GM10248 (cell line): ENCODE data around the gene PLPP3.

Source experiments
- CTCF ChIA-PET: fragments of 300-600 bp; sonication (Branson Sonifier 250); formaldehyde crosslinking; extraction: SDS; loops from one replicate; lab custom pipeline; 2021; ENCODE audit warnings: antibody characterized with exemption; lab: Yijun Ruan, JAX
- POLR2A ChIA-PET: fragments of 350-650 bp; sonication (Branson Sonifier 250); formaldehyde crosslinking; extraction: SDS; loops from one replicate; lab custom pipeline; 2020; ENCODE audit warnings: antibody characterized with exemption; lab: Yijun Ruan, JAX
- DNase-seq: peaks from one replicate; pipeline ENCODE4 v3.0.0; 2012; ENCODE audit errors: extremely low spot score
- TF ChIP-seq, protein P1 (sequence below): IDR thresholded peaks from 2 replicates; pipeline ENCODE4 v1.5.1; 2012; ENCODE audit warnings: mild to moderate bottlenecking, low read depth; ENCODE audit errors: extremely low read depth, missing control alignments, control extremely low read depth

Gene PLPP3

DNA sequence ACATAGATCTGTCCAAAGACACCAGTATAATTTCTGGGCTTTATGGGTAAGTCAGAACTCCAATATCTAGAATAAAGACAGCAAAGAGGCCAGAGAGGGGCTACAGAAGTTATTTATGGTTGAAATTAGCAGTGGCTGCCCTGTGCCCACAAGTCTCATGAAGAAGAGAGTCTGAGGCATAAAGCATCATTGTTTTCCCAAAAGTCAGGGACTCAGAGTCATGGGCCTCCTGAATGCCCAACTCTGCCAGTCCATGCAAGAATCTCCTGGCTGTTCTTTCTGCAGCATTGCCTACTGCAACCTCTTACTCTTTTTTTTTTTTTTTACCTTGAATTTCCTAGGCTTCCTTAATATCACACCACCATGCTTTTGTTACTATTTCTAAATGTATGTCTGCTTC is 49.6 kb downstream of the PLPP3 start:
- POLR2A ChIA-PET, result no interaction called here
- CTCF ChIA-PET, result no interaction called here
- no peak for DNase-seq
- TF ChIP-seq, protein P1, sequence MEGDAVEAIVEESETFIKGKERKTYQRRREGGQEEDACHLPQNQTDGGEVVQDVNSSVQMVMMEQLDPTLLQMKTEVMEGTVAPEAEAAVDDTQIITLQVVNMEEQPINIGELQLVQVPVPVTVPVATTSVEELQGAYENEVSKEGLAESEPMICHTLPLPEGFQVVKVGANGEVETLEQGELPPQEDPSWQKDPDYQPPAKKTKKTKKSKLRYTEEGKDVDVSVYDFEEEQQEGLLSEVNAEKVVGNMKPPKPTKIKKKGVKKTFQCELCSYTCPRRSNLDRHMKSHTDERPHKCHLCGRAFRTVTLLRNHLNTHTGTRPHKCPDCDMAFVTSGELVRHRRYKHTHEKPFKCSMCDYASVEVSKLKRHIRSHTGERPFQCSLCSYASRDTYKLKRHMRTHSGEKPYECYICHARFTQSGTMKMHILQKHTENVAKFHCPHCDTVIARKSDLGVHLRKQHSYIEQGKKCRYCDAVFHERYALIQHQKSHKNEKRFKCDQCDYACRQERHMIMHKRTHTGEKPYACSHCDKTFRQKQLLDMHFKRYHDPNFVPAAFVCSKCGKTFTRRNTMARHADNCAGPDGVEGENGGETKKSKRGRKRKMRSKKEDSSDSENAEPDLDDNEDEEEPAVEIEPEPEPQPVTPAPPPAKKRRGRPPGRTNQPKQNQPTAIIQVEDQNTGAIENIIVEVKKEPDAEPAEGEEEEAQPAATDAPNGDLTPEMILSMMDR, result no peak

DNA sequence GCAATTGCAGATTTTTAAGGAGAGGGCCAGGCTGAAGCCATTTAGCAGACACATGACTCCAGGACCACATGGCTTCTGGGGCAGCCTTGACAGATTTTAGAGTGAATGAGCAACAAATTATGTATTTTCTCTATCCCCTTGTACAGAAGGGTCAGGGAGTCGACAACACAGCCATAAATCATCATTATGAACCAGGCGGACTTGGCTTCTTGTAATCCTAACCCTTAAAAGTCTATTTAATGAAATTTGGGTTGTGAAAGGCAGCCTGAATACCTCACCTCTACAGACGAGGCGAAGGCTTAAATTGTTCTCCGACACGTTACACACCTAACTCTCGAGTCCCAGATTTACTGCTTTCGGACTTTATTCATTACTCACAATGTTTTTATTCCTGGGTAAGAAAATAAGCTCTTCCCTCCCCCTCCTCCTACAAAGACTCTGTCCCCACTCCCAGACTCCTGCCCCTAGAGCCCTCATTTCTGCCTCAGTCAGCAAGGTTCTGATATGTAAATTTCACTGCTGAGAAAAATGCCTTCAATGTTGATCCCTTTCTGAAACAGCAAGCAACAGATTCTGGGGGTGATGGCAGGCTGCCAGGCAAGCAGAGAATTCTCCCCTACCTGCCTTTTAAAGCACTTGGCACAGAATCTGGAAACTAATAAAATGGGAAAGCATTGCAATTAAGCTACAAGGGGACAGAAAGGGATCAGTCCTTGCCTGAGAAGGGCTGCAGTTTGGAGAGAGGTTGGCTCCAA is 51.6 kb downstream of the PLPP3 start:
- CTCF ChIA-PET, result no interaction called here
- POLR2A ChIA-PET, result no interaction called here
- DNase-seq, result no peak
- TF ChIP-seq, protein P1, result no peak

DNA sequence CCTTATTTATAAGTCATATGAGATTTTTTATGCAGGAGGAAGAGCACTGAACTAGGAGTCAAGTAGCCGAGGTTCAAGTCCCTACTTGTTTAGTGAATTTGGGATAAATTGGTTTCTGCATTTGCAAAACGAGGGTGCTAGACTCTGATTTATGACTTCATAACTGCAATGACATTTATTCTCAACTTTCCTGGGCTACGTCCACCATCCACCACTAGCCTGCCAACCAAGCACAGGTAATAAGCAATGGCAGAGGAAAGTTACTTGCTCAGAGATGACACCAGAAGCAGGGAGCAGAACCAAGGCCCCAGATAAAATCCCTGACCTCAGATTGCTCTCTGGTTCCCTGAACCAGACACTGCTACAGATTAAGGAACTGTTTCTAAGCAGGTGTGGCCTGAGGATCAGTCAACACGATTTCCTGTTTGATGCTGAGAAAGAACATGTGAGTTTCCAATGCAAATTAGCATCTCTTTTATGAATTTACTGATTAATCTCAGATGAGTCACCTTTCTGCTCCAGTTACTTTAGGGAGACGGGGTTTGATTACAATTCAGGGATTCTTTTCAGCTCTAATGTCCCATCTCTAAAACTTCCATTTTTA is 52.7 kb downstream of the PLPP3 start:
- peak; percentile 30 for DNase-seq
- ChIA-PET POLR2A (no interaction called here), CTCF (no interaction called here)
- TF ChIP-seq, protein P1, result no peak

DNA sequence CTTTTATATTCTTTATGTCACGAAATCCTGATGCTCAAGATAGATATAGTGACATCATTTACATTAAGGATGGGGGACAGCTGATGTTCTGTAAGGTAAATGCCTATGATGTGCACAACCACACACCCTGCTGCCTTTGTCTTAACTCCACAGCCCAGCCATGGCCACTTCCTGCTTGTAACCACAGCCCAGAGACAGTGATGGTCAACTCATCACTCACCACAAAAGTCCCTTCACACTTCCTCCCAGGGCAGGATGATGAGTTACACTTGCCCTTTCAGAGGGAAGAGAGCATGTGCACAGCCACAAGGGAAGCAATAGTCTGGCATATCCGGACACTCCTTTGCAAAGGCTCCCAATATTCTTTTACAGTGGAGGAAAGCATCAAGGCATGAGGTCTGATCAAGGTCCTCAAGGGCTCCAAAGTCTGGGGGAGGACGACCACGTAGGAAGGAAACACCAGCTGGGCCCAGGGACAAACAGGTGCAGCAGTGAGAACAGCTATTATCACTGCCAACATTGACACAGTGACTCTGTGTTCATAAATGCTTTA is 53.8 kb downstream of the PLPP3 start:
- CTCF ChIA-PET, result no interaction called here
- DNase-seq, result peak; percentile 24
- TF ChIP-seq, protein P1, result no peak
- POLR2A ChIA-PET, result no interaction called here

DNA sequence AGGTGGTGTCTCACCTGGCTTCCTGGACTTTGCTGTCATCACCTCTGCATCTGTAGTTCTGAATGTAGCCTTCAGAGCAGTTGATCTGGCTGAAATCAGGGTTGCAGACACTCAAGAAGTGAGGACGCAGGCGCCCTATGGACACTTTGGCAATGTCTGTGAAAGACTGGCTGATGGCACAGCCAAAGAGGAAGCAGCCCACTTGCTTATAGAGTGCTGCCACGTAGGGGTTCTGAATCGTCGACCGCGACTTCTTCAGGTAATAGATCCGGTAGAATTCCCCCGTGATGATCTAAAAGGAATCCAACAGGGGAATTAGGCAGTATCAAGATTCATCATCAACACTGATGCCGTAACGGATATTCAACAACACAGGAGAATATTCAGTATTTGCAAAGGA is 55.1 kb downstream of the PLPP3 start:
- DNase-seq, result no peak
- ChIA-PET CTCF (no interaction called here), POLR2A (no interaction called here)
- TF ChIP-seq, protein P1, result no peak

DNA sequence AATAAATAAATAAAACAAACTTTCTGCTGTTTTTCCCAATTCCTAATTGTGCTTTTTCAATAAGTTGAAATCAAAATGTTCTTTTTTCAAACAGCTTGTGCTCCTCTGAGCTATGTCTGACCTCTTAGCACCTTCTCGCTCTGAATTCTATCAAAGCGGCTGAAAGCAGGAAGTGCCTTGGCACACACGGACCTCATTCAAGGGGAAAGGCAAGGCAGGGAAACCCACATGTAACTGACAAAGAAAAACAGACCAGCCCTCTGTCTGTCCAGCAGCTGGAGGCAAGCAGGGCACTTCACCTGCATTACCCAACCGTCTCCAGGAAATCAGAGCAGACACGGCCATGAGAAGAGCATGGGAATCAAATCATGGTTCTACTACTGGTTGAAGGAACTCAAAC is 56.7 kb downstream of the PLPP3 start:
- ChIA-PET CTCF (no interaction called here), POLR2A (no interaction called here)
- TF ChIP-seq, protein P1, result no peak
- DNase-seq, result no peak
